Right lobe of liver (tissue), 6 donors: ENCODE data around the gene CACNB4. TPM values are rescaled to one million over a fixed set of nuclear protein-coding genes. Genes with fewer than 3 reads are reported as not detected.

ENCODE experiments used
- ATAC-seq, 4 donors: fragments of 200-7000 bp; cut with Tn5 transposase; one replicate each; pipeline ENCODE4 v1.9.1; 2020; ENCODE audit warnings: mild to moderate bottlenecking in 4 of 4, moderate library complexity in 4 of 4
- DNase-seq, 3 donors: peaks; one replicate each; pipeline ENCODE4 v3.0.0-alpha.2; 2020
- H3K27ac ChIP-seq, 3 donors: fragments of 200-600 bp; one replicate each; pipeline ENCODE4 v1.8.0; 2022
- H3K27me3 ChIP-seq, 2 donors: fragments of 200-600 bp; one replicate each; pipeline ENCODE4 v1.8.0; 2022
- H3K36me3 ChIP-seq, 4 donors: fragments of 200-600 bp; sonication (generic) in 1 of 4; one replicate each; pipeline versions ENCODE4 v1.5.1 to v1.8.0; 2017 to 2022; ENCODE audit warnings: control low read depth in 1 of 4
- H3K4me1 ChIP-seq, 4 donors: fragments of 200-600 bp; sonication (generic) in 1 of 4; one replicate each; pipeline versions ENCODE4 v1.5.1 to v1.8.0; 2017 to 2022; ENCODE audit warnings: control low read depth in 1 of 4
- H3K4me3 ChIP-seq, 3 donors: fragments of 200-600 bp; one replicate each; pipeline ENCODE4 v1.8.0; 2022
- H3K9me3 ChIP-seq, 4 donors: fragments of 200-600 bp; sonication (generic) in 1 of 4; one replicate each; pipeline versions ENCODE4 v1.5.1 to v1.8.0; 2017 to 2022; ENCODE audit warnings: control low read depth in 1 of 4
- CTCF ChIP-seq, 4 donors: fragments of 200-600 bp in 3 of 4; fragments of 450-650 bp in 1 of 4; IDR thresholded peaks; one replicate each; pipeline versions ENCODE4 v1.5.1 to v1.8.0; 2016 to 2022; ENCODE audit warnings: antibody characterized with exemption in 4 of 4, mild to moderate bottlenecking in 2 of 4
- POLR2A ChIP-seq: fragments of 450-650 bp; IDR thresholded peaks from one replicate; pipeline ENCODE4 v1.6.1; 2017; ENCODE audit warnings: antibody characterized with exemption, mild to moderate bottlenecking
- WGBS: methylation state at CpG from one replicate; pipeline ENCODE4 v1.1.6; 2018; ENCODE audit warnings: low coverage, low lambda C conversion rate; ENCODE audit not compliant: insufficient coverage; ENCODE audit errors: missing lambda C conversion rate; 5-methylcytosine and 5-hydroxymethylcytosine counted together
- intact Hi-C, 2 donors: fragments of 100-400 bp; cut with DNase I; formaldehyde crosslinking; loops; one replicate each; pipeline versions ENCODE4 v1.11.2 to v1.14.1; 2022
- total RNA-seq, 6 experiments: library from RNA; depleted of rRNA in 2 of 6; stranded (reverse); fragments of >200 nt in 2 of 6; fragmentation: NEBNext Ultra II Directional in 3 of 6; extraction: Animal tissue kit (Norgen Biotek cat#: 25700) in 3 of 6; gene quantifications; one replicate each; pipeline versions ENCODE4 v1.1.0 to v1.2.4, GENCODE V29; 2016 to 2023
- donor health status: DM: no; HTN: yes; CAD: no.
- donor health status: DM: no; HTN: no; CAD: no.
- donor health status: DM: no; HTN: no; CAD: no.
- donor health status: DM: no; HTN: yes; CAD: no.
- donor health status: DM: no; HTN: yes; CAD: no.

CACNB4 gene
- total RNA-seq, 6 experiments from 2014 or later = 0.06 to 0.49 (median 0.25) TPM

DNA sequence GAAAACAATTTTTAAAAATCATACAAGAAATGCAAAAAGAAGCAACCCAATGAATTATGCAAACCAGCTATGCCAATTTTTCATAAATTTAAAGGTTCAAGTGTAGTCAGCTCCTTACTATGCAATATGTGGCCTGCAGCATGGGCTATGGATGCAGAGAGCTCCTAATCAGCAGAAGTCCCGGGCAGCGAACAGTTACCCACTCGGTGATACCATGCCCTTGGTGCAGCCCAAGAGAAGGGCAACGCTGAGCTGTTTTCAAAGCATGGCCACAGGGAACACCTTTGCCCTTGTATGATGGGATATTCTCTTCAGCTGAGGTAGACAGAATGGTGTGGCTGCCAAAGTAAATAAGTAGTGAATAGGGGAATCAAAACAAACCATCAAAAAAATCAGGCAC, 253.4 kb downstream of the CACNB4 start:
- no peak overlapping the region for H3K27ac ChIP-seq
- intact Hi-C loops = no loop called here
- no peak for ATAC-seq
- H3K36me3 ChIP-seq = no peaks in the 10 kb centered on the region
- no peaks in the 10 kb centered on the region for H3K27me3 ChIP-seq
- 67% methylated on average over 4 of the region's 4 CpGs for WGBS
- TF ChIP-seq CTCF (IDR thresholded peaks at IDR 0.05) (no peak), POLR2A (no peak)
- DNase-seq = no peak
- H3K4me1 ChIP-seq = no peaks in the 10 kb centered on the region
- no peaks in the 10 kb centered on the region for H3K9me3 ChIP-seq
- no peak overlapping the region for H3K4me3 ChIP-seq

DNA sequence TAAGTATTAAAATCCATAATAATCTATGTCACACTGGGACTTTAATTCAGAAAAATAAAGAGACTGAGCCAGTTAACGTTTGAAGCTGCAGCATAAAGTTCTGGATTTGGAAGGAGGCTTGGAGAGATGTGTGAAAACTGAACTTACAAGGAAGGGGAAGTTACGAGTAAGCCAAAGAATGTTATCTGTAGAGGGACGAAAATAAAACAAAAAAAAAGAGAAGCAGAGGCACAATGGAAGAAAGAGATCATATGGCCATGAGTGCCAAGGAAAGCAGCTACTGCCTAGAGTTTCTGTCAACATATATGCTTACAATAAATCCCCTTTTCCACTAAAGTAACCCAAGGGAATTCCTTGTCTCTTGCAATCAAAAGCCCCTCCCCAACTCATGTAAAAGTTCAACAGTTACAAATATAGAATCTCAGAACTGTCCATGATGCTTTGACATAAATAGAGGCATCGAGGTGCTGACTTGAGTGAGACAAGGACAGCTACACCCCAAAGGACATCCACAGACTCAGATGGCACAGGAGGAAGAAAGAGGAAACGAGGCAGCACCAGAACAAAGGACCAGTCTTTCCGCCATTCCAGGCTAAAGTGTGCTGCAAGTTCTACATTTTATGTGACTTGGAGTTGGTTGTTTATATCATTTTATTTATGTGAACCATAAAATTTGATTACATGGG, 254.5 kb downstream of the CACNB4 start:
- ATAC-seq (peak in 2 of 4 donors; percentile 23 to 46), DNase-seq (no peak)
- Histone ChIP-seq H3K4me3 (no peak overlapping the region), H3K4me1 (no peaks in the 10 kb centered on the region), H3K36me3 (no peaks in the 10 kb centered on the region), H3K9me3 (no peaks in the 10 kb centered on the region), H3K27me3 (no peaks in the 10 kb centered on the region), H3K27ac (no peak overlapping the region)
- 45% methylated on average over 6 of the region's 6 CpGs for WGBS
- TF ChIP-seq CTCF (IDR thresholded peaks at IDR 0.05) (no peak), POLR2A (no peak)
- intact Hi-C loops = no loop called here

- Histone ChIP-seq H3K4me1 (no peaks in the 10 kb centered on the region), H3K27ac (no peak overlapping the region), H3K4me3 (no peak overlapping the region), H3K36me3 (no peaks in the 10 kb centered on the region), H3K27me3 (no peaks in the 10 kb centered on the region), H3K9me3 (no peaks in the 10 kb centered on the region)
- no peak for DNase-seq
- no peak for ATAC-seq
- intact Hi-C loops = no loop called here
- TF ChIP-seq CTCF (IDR thresholded peaks at IDR 0.05) (no peak), POLR2A (no peak)
- 67% methylated on average over 1 of the region's 1 CpG for WGBS
Observed at GRCh38 chr2:151843691-151844061, 255.2 kb downstream of the CACNB4 start.

DNA sequence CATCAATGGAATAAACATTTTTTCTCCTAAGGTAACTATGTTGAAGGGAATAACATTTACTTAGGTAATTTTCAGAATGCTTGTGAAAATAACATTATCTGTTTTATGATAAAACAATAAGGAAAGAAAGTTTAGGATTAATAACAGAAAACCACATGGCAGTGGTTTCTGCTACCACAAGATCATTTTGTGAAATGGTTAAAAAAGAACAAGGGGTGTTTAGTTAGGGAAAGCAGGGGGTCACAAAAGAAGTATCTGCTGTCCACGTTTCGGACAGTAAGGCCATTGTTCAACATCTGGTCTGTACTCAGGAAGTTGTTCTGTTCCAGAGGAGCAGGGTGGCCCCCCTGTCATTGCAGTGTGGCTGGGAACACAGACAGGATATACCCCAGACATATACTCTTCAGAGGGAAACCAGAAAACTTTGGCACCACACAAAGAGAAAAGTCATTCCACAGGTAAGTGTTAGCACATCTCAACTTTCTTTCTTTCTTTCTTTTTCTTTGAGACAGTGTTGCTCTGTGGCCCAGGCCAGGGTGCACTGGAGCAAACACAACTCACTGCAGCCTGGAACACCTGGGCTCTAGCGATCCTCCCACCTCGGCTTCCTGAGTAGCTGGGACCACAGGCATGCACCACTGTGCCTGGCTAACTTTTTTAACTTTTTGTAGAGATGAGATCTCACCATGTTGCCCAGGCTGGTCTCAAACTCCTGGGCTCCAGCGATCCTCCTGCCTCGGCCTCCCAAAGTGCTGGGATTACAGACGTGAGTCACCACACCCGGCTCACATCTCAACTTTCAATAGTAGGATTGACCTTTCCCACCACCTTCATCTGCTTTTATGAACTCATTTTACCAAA, 255.8 kb downstream of the CACNB4 start:
- intact Hi-C loops = no loop called here
- WGBS = 69% methylated on average over 8 of the region's 8 CpGs
- no peaks in the 10 kb centered on the region for H3K9me3 ChIP-seq

More for the DNA sequence above, 255.8 kb downstream of the CACNB4 start:
- H3K27me3 ChIP-seq = no peaks in the 10 kb centered on the region
- ATAC-seq (no peak), DNase-seq (no peak)
- no peaks in the 10 kb centered on the region for H3K4me1 ChIP-seq
- H3K4me3 ChIP-seq = no peak overlapping the region
- no peak overlapping the region for H3K27ac ChIP-seq
- no peaks in the 10 kb centered on the region for H3K36me3 ChIP-seq
- TF ChIP-seq POLR2A (no peak), CTCF (IDR thresholded peaks at IDR 0.05) (no peak)
